Brain microvascular endothelial cell (primary cell): ENCODE measurements around the gene CACYBP.

Source experiments
- DNase-seq: peaks from one replicate; pipeline ENCODE4 v3.0.0-alpha.2; 2020
- H3K27ac ChIP-seq: fragments of 250-450 bp; sonication (Bioruptor Pico); 2 replicates; pipeline ENCODE4 v1.5.1; 2020; ENCODE audit warnings: mild to moderate bottlenecking, moderate library complexity
- H3K27me3 ChIP-seq: fragments of 250-450 bp; sonication (Bioruptor Pico); replicated peaks from 2 replicates; pipeline ENCODE4 v1.5.1; 2020; ENCODE audit warnings: mild to moderate bottlenecking
- H3K36me3 ChIP-seq: fragments of 250-450 bp; sonication (Bioruptor Pico); replicated peaks from 2 replicates; pipeline ENCODE4 v1.5.1; 2020; ENCODE audit warnings: mild to moderate bottlenecking
- H3K4me3 ChIP-seq: 2 replicates; pipeline ENCODE4 v1.5.1; 2011; ENCODE audit warnings: low read depth, mild to moderate bottlenecking, control low read depth, low read length, moderate library complexity
- CTCF ChIP-seq: IDR thresholded peaks from 2 replicates; pipeline ENCODE4 v1.5.1; 2011; ENCODE audit warnings: low read depth, mild to moderate bottlenecking, moderate library complexity, low read length, control low read depth, inconsistent platforms; ENCODE audit errors: missing control alignments
- in situ Hi-C: cut with HindIII; loops from 2 replicates; pipeline ENCODE4 v1.10.0; 2017; ENCODE audit warnings: low sequenced_read_pairs, low pct_ligation_motif_present

Gene CACYBP

GRCh38 chr1:174976436-174977108 is 23.2 kb upstream of the CACYBP start:
- in situ Hi-C loops = no loop called here
- no peak overlapping the region for H3K27ac ChIP-seq
- peak; percentile 54 for DNase-seq
- TF ChIP-seq CTCF = no peak
- H3K4me3 ChIP-seq = no peak overlapping the region
- H3K27me3 ChIP-seq = no peaks in the 10 kb centered on the region
- H3K36me3 ChIP-seq = no peaks in the 10 kb centered on the region

DNA sequence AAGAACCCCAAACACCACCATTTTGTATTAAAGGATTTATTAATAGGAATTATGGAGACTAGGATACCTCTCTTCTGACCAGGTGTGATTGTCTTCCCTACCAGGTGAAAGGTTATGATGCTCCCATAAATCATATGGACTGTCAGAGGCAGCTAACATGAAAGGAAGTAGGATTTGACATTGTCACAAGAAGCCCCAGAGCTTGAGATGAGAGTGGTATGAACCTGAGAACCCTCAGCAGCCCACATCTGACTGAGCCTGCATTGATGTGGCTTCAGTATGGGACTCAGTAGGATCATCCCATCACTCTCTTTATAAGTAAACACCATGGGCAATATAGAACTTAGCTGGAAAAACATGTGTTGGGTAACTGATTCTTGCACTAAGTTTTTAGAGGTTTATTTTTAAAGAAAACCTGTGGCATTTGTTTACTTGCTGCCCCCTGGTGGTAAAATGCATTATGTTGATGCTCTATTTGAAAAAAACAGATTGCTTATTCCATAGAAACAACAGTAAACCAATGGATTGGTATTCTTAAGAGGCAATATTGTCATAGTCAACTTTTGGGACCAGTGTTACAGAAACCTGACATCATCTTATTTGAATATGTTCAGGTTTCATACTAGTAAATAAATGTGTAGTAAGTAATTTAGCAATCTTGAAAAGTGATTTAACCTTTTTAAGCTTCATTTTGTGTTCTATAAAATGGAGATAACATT is 16.6 kb upstream of the CACYBP start:
- TF ChIP-seq CTCF = peak; percentile 54
- Histone ChIP-seq H3K36me3 (no peaks in the 10 kb centered on the region), H3K4me3 (no peak overlapping the region), H3K27ac (no peak overlapping the region), H3K27me3 (no peaks in the 10 kb centered on the region)
- in situ Hi-C loops = no loop called here
- peak; percentile 57 for DNase-seq

- H3K4me3 ChIP-seq = no peak overlapping the region
- no peaks in the 10 kb centered on the region for H3K27me3 ChIP-seq
- no peak for TF ChIP-seq CTCF
- no peaks in the 10 kb centered on the region for H3K36me3 ChIP-seq
- in situ Hi-C loops = no loop called here
- DNase-seq = no peak
- no peak overlapping the region for H3K27ac ChIP-seq
Observed at GRCh38 chr1:174984952-174985351, 14.8 kb upstream of the CACYBP start.

- DNase-seq = no peak
- Histone ChIP-seq H3K4me3 (no peak overlapping the region), H3K27ac (no peak overlapping the region), H3K27me3 (no peaks in the 10 kb centered on the region), H3K36me3 (no peaks in the 10 kb centered on the region)
- TF ChIP-seq CTCF = no peak
- in situ Hi-C loops = no loop called here
Observed at GRCh38 chr1:174988539-174988938, 11.2 kb upstream of the CACYBP start.

- Histone ChIP-seq H3K27ac (no peak overlapping the region), H3K36me3 (no peaks in the 10 kb centered on the region), H3K27me3 (no peaks in the 10 kb centered on the region), H3K4me3 (no peak overlapping the region)
- in situ Hi-C loops = no loop called here
- DNase-seq = no peak
- TF ChIP-seq CTCF = no peak
Observed at GRCh38 chr1:174988986-174989385, 10.8 kb upstream of the CACYBP start.
